K562 (cell line): ENCODE measurements around the gene CTIF.

Experiments used
- CTCF ChIP-seq, 3 experiments: IDR thresholded peaks in 2 of 3; conservative IDR thresholded peaks in 1 of 3; 2 replicates each; pipeline ENCODE4 v1.5.1; 2011 to 2012; ENCODE audit warnings: low read length in 3 of 3, mild to moderate bottlenecking in 3 of 3, control low read depth in 2 of 3, improper control_type of control experiment in 1 of 3, inconsistent platforms in 1 of 3, low read depth in 1 of 3, mixed read lengths in 1 of 3, moderate library complexity in 1 of 3; ENCODE audit not compliant: insufficient read depth in 2 of 3
- MITF ChIP-seq: IDR thresholded peaks from 2 replicates; pipeline ENCODE4 v1.6.1; 2014; ENCODE audit warnings: antibody characterized with exemption
- RFX5 ChIP-seq: IDR thresholded peaks from 2 replicates; pipeline ENCODE4 v1.6.1; 2011; ENCODE audit warnings: low read depth, mild to moderate bottlenecking, improper control_type of control experiment, low read length

- TF ChIP-seq MITF (no peak), CTCF (IDR thresholded peaks at IDR 0.05 in 2 of 3, conservative IDR thresholded peaks at IDR 0.05 in 1 of 3; ENCODE audit: insufficient read depth in 2 of 3, low read depth in 1 of 3, low read length in 3 of 3) (no peak), RFX5 (no peak)
Measured at GRCh38 chr18:48851599-48851960, 312.7 kb downstream of the CTIF start.
